WTC11 (cell line): ENCODE results near the gene GARS1. TPM values are rescaled to one million over a fixed set of nuclear protein-coding genes. Genes with fewer than 3 reads are reported as not detected.

ENCODE experiments used
- ATAC-seq: fragments of 200-7000 bp; cut with Tn5 transposase; 2 replicates; pipeline ENCODE4 v1.10.0; 2021; ENCODE audit warnings: mild to moderate bottlenecking, moderate library complexity
- CTCF ChIA-PET: fragments of 300-600 bp; sonication (Branson Sonifier 250); formaldehyde crosslinking; loops from one replicate; lab custom pipeline; 2021; ENCODE audit warnings: antibody characterized with exemption; lab: Charles Lee
- POLR2A ChIA-PET: fragments of 350-600 bp; sonication (Branson Sonifier 250); formaldehyde crosslinking; loops from one replicate; lab custom pipeline; 2021; ENCODE audit warnings: antibody characterized with exemption; lab: Charles Lee
- DNase-seq: peaks from one replicate; pipeline ENCODE4 v3.0.0; 2021; ENCODE audit warnings: low spot score
- H3K27ac Mint-ChIP-seq: 2 replicates; pipeline ENCODE4 v1.8.0; 2021; ENCODE audit warnings: mixed read lengths
- H3K27me3 Mint-ChIP-seq: 2 replicates; pipeline ENCODE4 v1.8.0; 2021; ENCODE audit warnings: low read depth, mild to moderate bottlenecking, moderate library complexity, mixed read lengths
- H3K36me3 Mint-ChIP-seq: 2 replicates; pipeline ENCODE4 v1.8.0; 2021; ENCODE audit warnings: mixed read lengths
- H3K4me1 Mint-ChIP-seq: 2 replicates; pipeline ENCODE4 v1.8.0; 2022; ENCODE audit warnings: mixed read lengths
- H3K4me3 Mint-ChIP-seq: 2 replicates; pipeline ENCODE4 v1.8.0; 2021; ENCODE audit warnings: mild to moderate bottlenecking, moderate library complexity, mixed read lengths
- H3K9me3 Mint-ChIP-seq: 2 replicates; pipeline ENCODE4 v1.8.0; 2021; ENCODE audit warnings: mixed read lengths
- ESRRA ChIP-seq: sonication (generic); formaldehyde crosslinking; IDR thresholded peaks from 2 replicates; pipeline ENCODE4 v1.8.1; 2022; ENCODE audit warnings: mild to moderate bottlenecking, missing genetic modification reagents, borderline replicate concordance
- ETV6 ChIP-seq: sonication (generic); formaldehyde crosslinking; IDR thresholded peaks from 2 replicates; pipeline ENCODE4 v1.8.1; 2022; ENCODE audit warnings: mild to moderate bottlenecking, missing genetic modification reagents
- FOXJ3 ChIP-seq: sonication (generic); formaldehyde crosslinking; IDR thresholded peaks from 2 replicates; pipeline ENCODE4 v1.9.0; 2021; ENCODE audit warnings: missing genetic modification reagents, mild to moderate bottlenecking, borderline replicate concordance
- GTF2I ChIP-seq: fragments of 250-450 bp; sonication (Bioruptor Pico); conservative IDR thresholded peaks from 2 replicates; pipeline ENCODE4 v1.4.0; 2021; ENCODE audit warnings: mild to moderate bottlenecking
- KAT7 ChIP-seq: sonication (generic); formaldehyde crosslinking; IDR thresholded peaks from 2 replicates; pipeline ENCODE4 v1.8.1; 2023; ENCODE audit warnings: missing genetic modification reagents, mild to moderate bottlenecking, borderline replicate concordance
- NFYB ChIP-seq: sonication (generic); formaldehyde crosslinking; conservative IDR thresholded peaks from 2 replicates; pipeline ENCODE4 v1.8.0; 2022; ENCODE audit warnings: low read depth, missing genetic modification reagents
- NR1H2 ChIP-seq: sonication (generic); formaldehyde crosslinking; IDR thresholded peaks from 2 replicates; pipeline ENCODE4 v1.9.0; 2021; ENCODE audit warnings: mild to moderate bottlenecking, moderate library complexity, missing genetic modification reagents
- RORB ChIP-seq: fragments of 250-450 bp; sonication (Bioruptor Pico); IDR thresholded peaks from 2 replicates; pipeline ENCODE4 v1.9.0; 2021; ENCODE audit warnings: mild to moderate bottlenecking
- STAT6 ChIP-seq: sonication (generic); formaldehyde crosslinking; conservative IDR thresholded peaks from 2 replicates; pipeline ENCODE4 v1.8.1; 2023; ENCODE audit warnings: mild to moderate bottlenecking, low read depth, missing genetic modification reagents, moderate library complexity
- TEAD4 ChIP-seq: sonication (generic); formaldehyde crosslinking; IDR thresholded peaks from 2 replicates; pipeline ENCODE4 v1.8.0; 2022; ENCODE audit warnings: mild to moderate bottlenecking, missing genetic modification reagents
- ZNF121 ChIP-seq: sonication (generic); formaldehyde crosslinking; IDR thresholded peaks from 2 replicates; pipeline ENCODE4 v1.8.0; 2023; ENCODE audit warnings: missing genetic modification reagents
- ZNF219 ChIP-seq: sonication (generic); formaldehyde crosslinking; IDR thresholded peaks from 2 replicates; pipeline ENCODE4 v1.8.0; 2023; ENCODE audit warnings: missing genetic modification reagents, mild to moderate bottlenecking, borderline replicate concordance
- ZNF423 ChIP-seq: fragments of 250-450 bp; sonication (Bioruptor Pico); IDR thresholded peaks from 2 replicates; pipeline ENCODE4 v2.1.2; 2022; ENCODE audit warnings: mild to moderate bottlenecking, moderate library complexity
- total RNA-seq: library from RNA; stranded (reverse); gene quantifications from 3 replicates; pipeline ENCODE4 v1.2.3, GENCODE V29; 2021
- TF ChIP-seq, protein P1 (sequence below): fragments of 250-450 bp; sonication (Bioruptor Pico); IDR thresholded peaks from 2 replicates; pipeline ENCODE4 v1.9.0; 2021; ENCODE audit warnings: mild to moderate bottlenecking
- TF ChIP-seq, protein P2 (sequence below): sonication (generic); formaldehyde crosslinking; IDR thresholded peaks from 2 replicates; pipeline ENCODE4 v1.8.0; 2022; ENCODE audit warnings: mild to moderate bottlenecking, missing genetic modification reagents
- TF ChIP-seq, protein P3 (sequence below): sonication (generic); formaldehyde crosslinking; IDR thresholded peaks from 2 replicates; pipeline ENCODE4 v1.8.1; 2023; ENCODE audit warnings: mild to moderate bottlenecking, missing genetic modification reagents, borderline replicate concordance
- TF ChIP-seq, protein P4 (sequence below): sonication (generic); formaldehyde crosslinking; IDR thresholded peaks from 2 replicates; pipeline ENCODE4 v1.8.1; 2022; ENCODE audit warnings: low read depth, mild to moderate bottlenecking, moderate library complexity, missing genetic modification reagents, borderline replicate concordance

The GARS1 gene
- total RNA-seq, 1 experiment from 2014 or later = 236 TPM

GRCh38 chr7:30625283-30625682 is 30.6 kb downstream of the GARS1 start:
- POLR2A ChIA-PET = no interaction called here
- ATAC-seq (no peak), DNase-seq (no peak)
- Mint-ChIP-seq H3K27me3 (no peaks in the 10 kb centered on the region), H3K27ac (no peak overlapping the region), H3K4me3 (no peak overlapping the region), H3K4me1 (no peaks in the 10 kb centered on the region), H3K9me3 (no peaks in the 10 kb centered on the region), H3K36me3 (peaks cover 75% of the 10 kb centered on the region)
- TF ChIP-seq STAT6 (CRISPR knock-in tag) = no peak
- TF ChIP-seq, protein P1, sequence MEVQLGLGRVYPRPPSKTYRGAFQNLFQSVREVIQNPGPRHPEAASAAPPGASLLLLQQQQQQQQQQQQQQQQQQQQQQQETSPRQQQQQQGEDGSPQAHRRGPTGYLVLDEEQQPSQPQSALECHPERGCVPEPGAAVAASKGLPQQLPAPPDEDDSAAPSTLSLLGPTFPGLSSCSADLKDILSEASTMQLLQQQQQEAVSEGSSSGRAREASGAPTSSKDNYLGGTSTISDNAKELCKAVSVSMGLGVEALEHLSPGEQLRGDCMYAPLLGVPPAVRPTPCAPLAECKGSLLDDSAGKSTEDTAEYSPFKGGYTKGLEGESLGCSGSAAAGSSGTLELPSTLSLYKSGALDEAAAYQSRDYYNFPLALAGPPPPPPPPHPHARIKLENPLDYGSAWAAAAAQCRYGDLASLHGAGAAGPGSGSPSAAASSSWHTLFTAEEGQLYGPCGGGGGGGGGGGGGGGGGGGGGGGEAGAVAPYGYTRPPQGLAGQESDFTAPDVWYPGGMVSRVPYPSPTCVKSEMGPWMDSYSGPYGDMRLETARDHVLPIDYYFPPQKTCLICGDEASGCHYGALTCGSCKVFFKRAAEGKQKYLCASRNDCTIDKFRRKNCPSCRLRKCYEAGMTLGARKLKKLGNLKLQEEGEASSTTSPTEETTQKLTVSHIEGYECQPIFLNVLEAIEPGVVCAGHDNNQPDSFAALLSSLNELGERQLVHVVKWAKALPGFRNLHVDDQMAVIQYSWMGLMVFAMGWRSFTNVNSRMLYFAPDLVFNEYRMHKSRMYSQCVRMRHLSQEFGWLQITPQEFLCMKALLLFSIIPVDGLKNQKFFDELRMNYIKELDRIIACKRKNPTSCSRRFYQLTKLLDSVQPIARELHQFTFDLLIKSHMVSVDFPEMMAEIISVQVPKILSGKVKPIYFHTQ (CRISPR knock-in tag) = no peak
- no peak for TF ChIP-seq NFYB (CRISPR knock-in tag)
- CTCF ChIA-PET = interaction anchor here (0.7 to 1.1 kb wide), 3 partner anchors 57 to 112 kb away, joined by 3 to 6 read pairs (median 4); partner anchors contain the start of gene CRHR2

GRCh38 chr7:30627026-30627425 is 32.3 kb downstream of the GARS1 start:
- peaks cover 76% of the 10 kb centered on the region for H3K36me3 Mint-ChIP-seq
- CTCF ChIA-PET = no interaction called here
- ATAC-seq (no peak), DNase-seq (no peak)
- POLR2A ChIA-PET = no interaction called here
- H3K9me3 Mint-ChIP-seq = no peaks in the 10 kb centered on the region
- no peak overlapping the region for H3K27ac Mint-ChIP-seq
- H3K4me3 Mint-ChIP-seq = no peak overlapping the region
- H3K4me1 Mint-ChIP-seq = no peaks in the 10 kb centered on the region
- no peaks in the 10 kb centered on the region for H3K27me3 Mint-ChIP-seq
- TF ChIP-seq TEAD4 (CRISPR knock-in tag) (no peak), ESRRA (CRISPR knock-in tag) (no peak), KAT7 (CRISPR knock-in tag) (no peak), ZNF219 (CRISPR knock-in tag) (no peak), FOXJ3 (no peak), ZNF423 (CRISPR knock-in tag) (no peak), GTF2I (no peak), NR1H2 (CRISPR knock-in tag) (no peak), RORB (no peak), ZNF121 (CRISPR knock-in tag) (no peak), ETV6 (CRISPR knock-in tag) (no peak), STAT6 (CRISPR knock-in tag) (no peak)
- TF ChIP-seq, protein P2, sequence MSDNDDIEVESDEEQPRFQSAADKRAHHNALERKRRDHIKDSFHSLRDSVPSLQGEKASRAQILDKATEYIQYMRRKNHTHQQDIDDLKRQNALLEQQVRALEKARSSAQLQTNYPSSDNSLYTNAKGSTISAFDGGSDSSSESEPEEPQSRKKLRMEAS (CRISPR knock-in tag) = no peak
- TF ChIP-seq, protein P3, sequence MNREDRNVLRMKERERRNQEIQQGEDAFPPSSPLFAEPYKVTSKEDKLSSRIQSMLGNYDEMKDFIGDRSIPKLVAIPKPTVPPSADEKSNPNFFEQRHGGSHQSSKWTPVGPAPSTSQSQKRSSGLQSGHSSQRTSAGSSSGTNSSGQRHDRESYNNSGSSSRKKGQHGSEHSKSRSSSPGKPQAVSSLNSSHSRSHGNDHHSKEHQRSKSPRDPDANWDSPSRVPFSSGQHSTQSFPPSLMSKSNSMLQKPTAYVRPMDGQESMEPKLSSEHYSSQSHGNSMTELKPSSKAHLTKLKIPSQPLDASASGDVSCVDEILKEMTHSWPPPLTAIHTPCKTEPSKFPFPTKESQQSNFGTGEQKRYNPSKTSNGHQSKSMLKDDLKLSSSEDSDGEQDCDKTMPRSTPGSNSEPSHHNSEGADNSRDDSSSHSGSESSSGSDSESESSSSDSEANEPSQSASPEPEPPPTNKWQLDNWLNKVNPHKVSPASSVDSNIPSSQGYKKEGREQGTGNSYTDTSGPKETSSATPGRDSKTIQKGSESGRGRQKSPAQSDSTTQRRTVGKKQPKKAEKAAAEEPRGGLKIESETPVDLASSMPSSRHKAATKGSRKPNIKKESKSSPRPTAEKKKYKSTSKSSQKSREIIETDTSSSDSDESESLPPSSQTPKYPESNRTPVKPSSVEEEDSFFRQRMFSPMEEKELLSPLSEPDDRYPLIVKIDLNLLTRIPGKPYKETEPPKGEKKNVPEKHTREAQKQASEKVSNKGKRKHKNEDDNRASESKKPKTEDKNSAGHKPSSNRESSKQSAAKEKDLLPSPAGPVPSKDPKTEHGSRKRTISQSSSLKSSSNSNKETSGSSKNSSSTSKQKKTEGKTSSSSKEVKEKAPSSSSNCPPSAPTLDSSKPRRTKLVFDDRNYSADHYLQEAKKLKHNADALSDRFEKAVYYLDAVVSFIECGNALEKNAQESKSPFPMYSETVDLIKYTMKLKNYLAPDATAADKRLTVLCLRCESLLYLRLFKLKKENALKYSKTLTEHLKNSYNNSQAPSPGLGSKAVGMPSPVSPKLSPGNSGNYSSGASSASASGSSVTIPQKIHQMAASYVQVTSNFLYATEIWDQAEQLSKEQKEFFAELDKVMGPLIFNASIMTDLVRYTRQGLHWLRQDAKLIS (CRISPR knock-in tag) = no peak
- TF ChIP-seq, protein P4, sequence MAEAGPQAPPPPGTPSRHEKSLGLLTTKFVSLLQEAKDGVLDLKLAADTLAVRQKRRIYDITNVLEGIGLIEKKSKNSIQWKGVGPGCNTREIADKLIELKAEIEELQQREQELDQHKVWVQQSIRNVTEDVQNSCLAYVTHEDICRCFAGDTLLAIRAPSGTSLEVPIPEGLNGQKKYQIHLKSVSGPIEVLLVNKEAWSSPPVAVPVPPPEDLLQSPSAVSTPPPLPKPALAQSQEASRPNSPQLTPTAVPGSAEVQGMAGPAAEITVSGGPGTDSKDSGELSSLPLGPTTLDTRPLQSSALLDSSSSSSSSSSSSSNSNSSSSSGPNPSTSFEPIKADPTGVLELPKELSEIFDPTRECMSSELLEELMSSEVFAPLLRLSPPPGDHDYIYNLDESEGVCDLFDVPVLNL = no peak
